ENCODE measurements around the gene TMEM139. TPM values are rescaled to one million over a fixed set of nuclear protein-coding genes. Genes with fewer than 3 reads are reported as not detected.

The TMEM139 gene
- total RNA-seq, 1 experiment from 2014 or later, result 1.5 TPM

GRCh38 chr7:143287935-143288826, 3.4 kb downstream of the TMEM139 start, which contains the start of gene CASP2 (continued):
- peak; percentile 92 for TF ChIP-seq CREB1 (CRISPR knock-in tag; IDR thresholded peaks at IDR 0.05)
- TF ChIP-seq SP1 (CRISPR knock-in tag; conservative IDR thresholded peaks at IDR 0.05), result peak; percentile 87
- no peak for TF ChIP-seq ZNF425 (CRISPR knock-in tag; conservative IDR thresholded peaks at IDR 0.05)
- TF ChIP-seq MLX (CRISPR knock-in tag; IDR thresholded peaks at IDR 0.05), result no peak
- TF ChIP-seq CREM (CRISPR knock-in tag; IDR thresholded peaks at IDR 0.05), result no peak
- TF ChIP-seq PRRX2 (CRISPR knock-in tag; IDR thresholded peaks at IDR 0.05), result 0 out of 2 replicates have a peak, but pooled peaks have one; percentile 17
- no peak for TF ChIP-seq ZNF512 (CRISPR knock-in tag; IDR thresholded peaks at IDR 0.05; ENCODE audit: borderline replicate concordance)
- no peak for TF ChIP-seq ZNF532 (CRISPR knock-in tag; IDR thresholded peaks at IDR 0.05; ENCODE audit: borderline replicate concordance)
- TF ChIP-seq MAX (CRISPR knock-in tag; IDR thresholded peaks at IDR 0.05), result peak; percentile 99
- TF ChIP-seq ZBTB43 (CRISPR knock-in tag; IDR thresholded peaks at IDR 0.05), result 0 out of 2 replicates have a peak, but pooled peaks have one; percentile 50
- no peak for TF ChIP-seq NR1H2 (CRISPR knock-in tag; IDR thresholded peaks at IDR 0.05)
- no peak for TF ChIP-seq ATF1 (CRISPR knock-in tag; IDR thresholded peaks at IDR 0.05)
- TF ChIP-seq SMAD4 (CRISPR knock-in tag; IDR thresholded peaks at IDR 0.05), result 0 out of 2 replicates have a peak, but pooled peaks have one; percentile 40
- TF ChIP-seq ELF4 (CRISPR knock-in tag; IDR thresholded peaks at IDR 0.05; ENCODE audit: low read depth), result 0 out of 2 replicates have a peak, but pooled peaks have one; percentile 36
- peak; percentile 85; the same call in 1 of the 2 replicates for TF ChIP-seq FOXP4 (CRISPR knock-in tag; IDR thresholded peaks at IDR 0.05)
- TF ChIP-seq ZBTB21 (CRISPR knock-in tag; IDR thresholded peaks at IDR 0.05; ENCODE audit: borderline replicate concordance), result no peak; the same call in 1 of the 2 replicates
- no peak for TF ChIP-seq STAT6 (CRISPR knock-in tag; conservative IDR thresholded peaks at IDR 0.05; ENCODE audit: low read depth)
- peak; percentile 88 for TF ChIP-seq ETV6 (CRISPR knock-in tag; IDR thresholded peaks at IDR 0.05)
- peak; percentile 92 for TF ChIP-seq ZNF232 (CRISPR knock-in tag; IDR thresholded peaks at IDR 0.05)
- no peak for TF ChIP-seq OVOL2 (CRISPR knock-in tag; IDR thresholded peaks at IDR 0.05; ENCODE audit: borderline replicate concordance)
- TF ChIP-seq E2F5 (CRISPR knock-in tag; IDR thresholded peaks at IDR 0.05), result peak; percentile 89; the same call in 1 of the 2 replicates
